Stimulated activated CD4-positive, alpha-beta T cell treated with anti-CD3 and anti-CD28 coated beads, Interleukin-15, amount 100 ng/mL, for 24 hours (primary cell): ENCODE data around the gene SENP3.
"Not testable (repeated sequence)": the region's sequence is repeated elsewhere in the genome, so short reads cannot be mapped to it uniquely, and the experiment has no call there.

Source experiments
- DNase-seq: peaks from one replicate; pipeline ENCODE4 v3.0.0-alpha.2; 2020

The SENP3 gene

GRCh38 chr17:7577327-7578199 is 15.8 kb downstream of the SENP3 start:
- DNase-seq: no peak

- peak; percentile 85 for DNase-seq
Observed at GRCh38 chr17:7579001-7579833, 17.5 kb downstream of the SENP3 start, which contains the start of gene CD68. CD68 (plus strand) TSS chr17:7579638; CDS start chr17:7579678, 40 bp downstream.

DNA sequence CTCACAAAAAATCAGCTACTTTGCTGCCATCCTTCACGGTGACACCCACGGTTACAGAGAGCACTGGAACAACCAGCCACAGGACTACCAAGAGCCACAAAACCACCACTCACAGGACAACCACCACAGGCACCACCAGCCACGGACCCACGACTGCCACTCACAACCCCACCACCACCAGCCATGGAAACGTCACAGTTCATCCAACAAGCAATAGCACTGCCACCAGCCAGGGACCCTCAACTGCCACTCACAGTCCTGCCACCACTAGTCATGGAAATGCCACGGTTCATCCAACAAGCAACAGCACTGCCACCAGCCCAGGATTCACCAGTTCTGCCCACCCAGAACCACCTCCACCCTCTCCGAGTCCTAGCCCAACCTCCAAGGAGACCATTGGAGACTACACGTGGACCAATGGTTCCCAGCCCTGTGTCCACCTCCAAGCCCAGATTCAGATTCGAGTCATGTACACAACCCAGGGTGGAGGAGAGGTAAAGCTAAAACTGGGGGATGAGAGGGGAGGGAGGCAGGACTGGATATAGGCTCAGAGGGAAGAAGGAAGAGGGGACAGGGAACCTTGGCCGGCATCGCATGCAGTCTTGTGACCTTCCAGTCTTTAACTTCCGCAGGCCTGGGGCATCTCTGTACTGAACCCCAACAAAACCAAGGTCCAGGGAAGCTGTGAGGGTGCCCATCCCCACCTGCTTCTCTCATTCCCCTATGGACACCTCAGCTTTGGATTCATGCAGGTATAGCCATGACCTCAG is 18.3 kb downstream of the SENP3 start:
- DNase-seq: peak; percentile 71

- no peak for DNase-seq
Observed at GRCh38 chr17:7580604-7581575, 19.2 kb downstream of the SENP3 start.

- DNase-seq: no peak
Observed at GRCh38 chr17:7582396-7583252, 20.9 kb downstream of the SENP3 start.

GRCh38 chr17:7583253-7584109 is 21.8 kb downstream of the SENP3 start, which contains the start of gene MPDU1:
MPDU1 (plus strand) TSS chr17:7583852; CDS start chr17:7583863, 11 bp downstream.
- peak; percentile 96 for DNase-seq

GRCh38 chr17:7586673-7587419 is 25.1 kb downstream of the SENP3 start:
- DNase-seq: no peak

- DNase-seq: no peak
Observed at GRCh38 chr17:7587420-7588151, 25.9 kb downstream of the SENP3 start.

- no peak for DNase-seq
Observed at GRCh38 chr17:7588553-7589203, 27.0 kb downstream of the SENP3 start.

DNA sequence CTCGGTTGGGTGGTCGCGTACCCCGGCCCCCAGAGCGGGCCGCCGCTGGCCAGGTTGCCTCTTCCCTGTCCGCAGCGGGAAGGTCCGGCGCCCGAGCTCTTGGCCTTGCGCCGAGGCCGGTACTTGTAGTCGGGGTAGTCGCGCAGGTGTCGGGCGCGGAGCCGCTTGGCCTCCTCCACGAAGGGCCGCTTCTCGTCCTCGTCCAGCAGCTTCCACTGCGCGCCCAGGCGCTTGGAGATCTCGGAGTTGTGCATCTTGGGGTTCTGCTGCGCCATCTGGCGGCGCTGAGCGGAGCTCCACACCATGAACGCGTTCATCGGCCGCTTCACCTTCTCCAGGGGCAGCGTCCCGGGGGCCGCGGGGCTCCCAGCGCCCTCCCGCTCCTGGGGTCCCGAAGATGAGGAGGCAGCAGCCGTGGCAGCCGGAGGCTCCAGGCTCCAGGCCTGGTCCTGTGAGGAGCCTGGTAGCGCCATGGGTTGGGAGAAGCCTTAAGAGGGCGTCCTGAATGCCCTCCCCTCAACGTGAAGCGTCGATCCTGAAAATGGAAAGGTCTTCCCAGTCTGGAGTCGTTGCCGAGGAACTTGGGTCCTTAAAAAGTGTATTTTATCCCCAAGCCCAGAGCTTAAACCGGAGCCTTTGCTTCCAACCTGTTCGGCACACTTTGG is 27.6 kb downstream of the SENP3 start:
- DNase-seq: peak; percentile 75

- DNase-seq: no peak
Observed at GRCh38 chr17:7589891-7590691, 28.4 kb downstream of the SENP3 start, which contains the start of gene SOX15. SOX15 (minus strand) TSS chr17:7590094; CDS start chr17:7589676, 418 bp downstream.

DNA sequence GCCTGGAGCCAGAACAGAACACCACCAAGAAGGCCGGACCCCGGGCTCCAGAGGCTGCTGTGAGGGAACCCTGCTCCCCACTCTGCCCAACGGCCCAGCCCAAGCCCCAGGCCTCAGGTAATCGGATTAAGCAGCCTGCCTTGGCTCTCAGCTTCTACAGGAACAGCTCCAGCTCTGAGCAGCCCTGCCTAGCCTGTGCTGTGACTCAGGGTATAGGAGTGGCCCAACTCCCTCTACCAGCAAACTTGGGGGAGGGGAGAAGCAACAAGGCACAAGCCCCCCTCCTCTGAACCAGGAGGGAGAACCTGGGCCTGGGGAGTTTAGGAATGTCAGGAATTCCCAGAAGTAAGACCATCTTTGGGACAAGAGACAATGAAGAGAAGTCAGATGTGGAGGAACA is 29.0 kb downstream of the SENP3 start:
- DNase-seq: no peak

DNA sequence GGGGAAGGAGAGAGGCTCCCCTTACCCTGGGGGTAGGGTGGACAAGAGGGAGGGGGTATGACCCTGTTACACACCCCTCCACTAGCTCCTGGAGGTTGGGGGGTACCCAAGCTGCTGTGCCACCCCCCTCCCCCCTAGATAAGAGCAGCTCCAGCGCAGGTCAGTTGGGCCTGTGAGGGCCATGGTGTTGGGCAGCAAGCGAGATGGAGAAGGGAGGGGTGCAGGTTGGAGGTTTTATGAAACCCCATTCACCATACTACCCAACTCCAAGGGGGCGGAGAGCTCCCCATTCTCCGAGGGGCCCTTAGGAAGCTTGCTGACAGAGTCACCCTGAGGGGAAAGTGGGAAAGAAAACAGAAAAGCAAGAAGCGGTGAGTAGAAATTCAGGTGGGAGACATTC is 29.9 kb downstream of the SENP3 start:
- no peak for DNase-seq

DNA sequence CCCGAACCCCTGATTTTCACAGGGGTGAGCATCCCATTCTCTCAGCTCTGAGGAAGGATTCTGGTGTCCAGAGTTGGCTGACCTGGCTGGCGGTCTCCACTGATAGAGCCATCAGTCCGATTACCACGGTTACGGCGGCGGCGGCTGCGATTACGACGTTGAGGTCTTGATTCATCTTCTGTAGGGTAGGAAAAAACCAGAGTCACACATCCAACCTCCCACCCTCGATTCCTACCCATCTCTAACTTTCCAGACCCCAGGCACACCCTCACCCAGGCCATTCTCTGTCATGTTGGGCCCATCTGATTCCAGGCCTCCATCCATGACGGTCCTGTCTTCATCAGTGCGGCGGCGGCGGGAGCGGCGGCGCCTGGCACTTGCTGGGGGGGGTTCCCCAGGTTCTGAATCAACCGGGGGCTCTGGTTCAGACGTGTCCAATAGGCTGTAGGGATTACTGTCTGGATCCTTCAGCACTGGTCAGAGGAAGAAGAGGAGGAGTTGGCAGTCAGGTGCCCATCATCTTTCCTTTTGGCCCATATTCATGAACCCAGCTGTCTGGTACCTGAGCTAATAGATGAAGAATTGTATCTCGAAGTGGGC is 30.8 kb downstream of the SENP3 start:
- no peak for DNase-seq

DNA sequence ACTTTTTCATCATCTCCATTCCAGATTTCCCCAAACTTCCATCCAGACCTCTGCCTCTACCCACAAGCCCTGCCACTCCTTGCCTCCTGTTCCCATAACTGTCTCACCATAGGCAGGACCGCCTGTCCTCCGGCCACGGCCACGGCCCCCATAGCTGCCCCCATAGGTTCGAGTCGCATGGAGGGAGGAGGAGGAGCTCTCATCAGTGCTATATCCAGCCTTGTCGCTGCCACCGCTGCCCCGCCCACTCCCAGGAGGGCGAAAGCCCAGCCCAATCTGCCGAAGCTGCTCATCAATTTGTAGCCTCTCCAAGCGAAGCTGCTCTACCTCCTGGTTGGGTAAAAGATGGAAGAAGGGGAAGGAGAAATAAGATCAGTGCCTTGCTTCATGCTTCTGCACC is 31.6 kb downstream of the SENP3 start:
- no peak for DNase-seq

- DNase-seq: not testable (repeated sequence)
Observed at GRCh38 chr17:7597561-7597960, 35.8 kb downstream of the SENP3 start.
